ENCODE data around the gene EPSTI1.

EPSTI1 gene

DNA sequence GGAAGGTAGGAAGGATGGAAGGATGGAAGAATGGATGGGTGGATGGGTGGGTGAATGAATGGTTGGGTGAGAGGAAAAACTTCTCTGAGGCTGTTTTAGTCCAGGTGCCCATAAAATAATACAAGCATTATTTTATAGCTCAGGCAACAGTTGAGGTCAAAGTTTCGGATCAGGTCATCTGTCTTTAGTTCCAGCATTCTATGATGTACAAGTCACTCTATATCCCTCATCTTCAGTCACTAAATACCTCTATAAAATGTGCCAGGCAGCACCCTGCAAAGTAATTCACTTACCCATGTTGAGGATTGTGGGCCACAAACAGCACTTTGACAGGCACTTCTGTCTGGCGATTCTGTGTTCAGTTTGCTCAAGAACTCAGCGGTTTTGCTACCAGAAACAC lies 66.0 kb downstream of the EPSTI1 start:
- Histone ChIP-seq H3K4me3 (ENCODE audit: low read depth in 1 of 2, low read length in 2 of 2) (no peak overlapping the region), H3K79me2 (ENCODE audit: insufficient read depth, low read length) (no peaks in the 10 kb centered on the region), H3K9ac (ENCODE audit: low read depth, low read length) (no peak overlapping the region), H3K9me3 (ENCODE audit: insufficient read depth, low read length, severe bottlenecking) (no peaks in the 10 kb centered on the region), H3K27me3 (ENCODE audit: insufficient read depth, low read length, poor library complexity) (no peaks in the 10 kb centered on the region), H3K4me1 (ENCODE audit: insufficient read depth, low read length) (no peaks in the 10 kb centered on the region), H2AFZ (ENCODE audit: low read depth, low read length) (no peak overlapping the region), H3K36me3 (ENCODE audit: insufficient read depth, low read length) (peaks cover 13% of the 10 kb centered on the region; the same call in 1 of the 2 replicates), H4K20me1 (ENCODE audit: insufficient read depth, low read length) (no peaks in the 10 kb centered on the region), H3K4me2 (ENCODE audit: insufficient read depth, low read length) (no peak overlapping the region), H3K27ac (ENCODE audit: low read length) (no peak overlapping the region)
- TF ChIP-seq EZH2 (IDR thresholded peaks at IDR 0.05; ENCODE audit: borderline replicate concordance, low read depth, low read length, severe bottlenecking): no peak
- DNase-seq: no peak
- ATAC-seq (ENCODE audit: insufficient read depth, low read depth): no peak

DNA sequence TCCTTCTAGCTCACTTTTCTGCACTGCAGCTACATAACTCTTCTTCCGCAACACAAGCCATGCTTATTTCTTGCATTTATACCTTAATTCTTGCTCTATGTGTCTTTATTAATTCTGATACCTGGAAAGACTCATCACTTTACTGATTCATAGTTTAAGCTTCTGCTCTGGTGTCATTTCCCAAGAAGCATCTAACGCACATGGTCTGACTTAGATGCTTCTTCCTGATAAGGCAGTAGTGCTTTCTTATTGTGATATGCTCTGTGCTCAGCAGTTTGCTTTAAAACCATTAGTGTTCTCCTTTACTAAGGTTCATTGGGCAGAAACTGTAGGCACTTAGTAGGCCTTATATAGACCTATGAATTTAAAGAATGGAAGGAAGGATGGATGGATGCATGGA lies 66.4 kb downstream of the EPSTI1 start:
- no peak overlapping the region for H3K4me3 ChIP-seq (ENCODE audit: low read depth in 1 of 2, low read length in 2 of 2)
- peaks cover 13% of the 10 kb centered on the region; the same call in 1 of the 2 replicates for H3K36me3 ChIP-seq (ENCODE audit: insufficient read depth, low read length)
- no peak for TF ChIP-seq EZH2 (IDR thresholded peaks at IDR 0.05; ENCODE audit: borderline replicate concordance, low read depth, low read length, severe bottlenecking)
- TF ChIP-seq, protein P1, sequence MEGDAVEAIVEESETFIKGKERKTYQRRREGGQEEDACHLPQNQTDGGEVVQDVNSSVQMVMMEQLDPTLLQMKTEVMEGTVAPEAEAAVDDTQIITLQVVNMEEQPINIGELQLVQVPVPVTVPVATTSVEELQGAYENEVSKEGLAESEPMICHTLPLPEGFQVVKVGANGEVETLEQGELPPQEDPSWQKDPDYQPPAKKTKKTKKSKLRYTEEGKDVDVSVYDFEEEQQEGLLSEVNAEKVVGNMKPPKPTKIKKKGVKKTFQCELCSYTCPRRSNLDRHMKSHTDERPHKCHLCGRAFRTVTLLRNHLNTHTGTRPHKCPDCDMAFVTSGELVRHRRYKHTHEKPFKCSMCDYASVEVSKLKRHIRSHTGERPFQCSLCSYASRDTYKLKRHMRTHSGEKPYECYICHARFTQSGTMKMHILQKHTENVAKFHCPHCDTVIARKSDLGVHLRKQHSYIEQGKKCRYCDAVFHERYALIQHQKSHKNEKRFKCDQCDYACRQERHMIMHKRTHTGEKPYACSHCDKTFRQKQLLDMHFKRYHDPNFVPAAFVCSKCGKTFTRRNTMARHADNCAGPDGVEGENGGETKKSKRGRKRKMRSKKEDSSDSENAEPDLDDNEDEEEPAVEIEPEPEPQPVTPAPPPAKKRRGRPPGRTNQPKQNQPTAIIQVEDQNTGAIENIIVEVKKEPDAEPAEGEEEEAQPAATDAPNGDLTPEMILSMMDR (IDR thresholded peaks at IDR 0.05; ENCODE audit: borderline replicate concordance, extremely low read depth, low read length, poor library complexity, severe bottlenecking): no peak
- H3K9me3 ChIP-seq (ENCODE audit: insufficient read depth, low read length, severe bottlenecking): no peaks in the 10 kb centered on the region
- DNase-seq (no peak), ATAC-seq (ENCODE audit: insufficient read depth, low read depth) (no peak)
- no peak overlapping the region for H3K27ac ChIP-seq (ENCODE audit: low read length)
- no peak overlapping the region for H2AFZ ChIP-seq (ENCODE audit: low read depth, low read length)
- H3K9ac ChIP-seq (ENCODE audit: low read depth, low read length): no peak overlapping the region
- no peak overlapping the region for H3K4me2 ChIP-seq (ENCODE audit: insufficient read depth, low read length)
- H3K27me3 ChIP-seq (ENCODE audit: insufficient read depth, low read length, poor library complexity): no peaks in the 10 kb centered on the region
- no peaks in the 10 kb centered on the region for H4K20me1 ChIP-seq (ENCODE audit: insufficient read depth, low read length)
- no peaks in the 10 kb centered on the region for H3K4me1 ChIP-seq (ENCODE audit: insufficient read depth, low read length)
- no peaks in the 10 kb centered on the region for H3K79me2 ChIP-seq (ENCODE audit: insufficient read depth, low read length)

DNA sequence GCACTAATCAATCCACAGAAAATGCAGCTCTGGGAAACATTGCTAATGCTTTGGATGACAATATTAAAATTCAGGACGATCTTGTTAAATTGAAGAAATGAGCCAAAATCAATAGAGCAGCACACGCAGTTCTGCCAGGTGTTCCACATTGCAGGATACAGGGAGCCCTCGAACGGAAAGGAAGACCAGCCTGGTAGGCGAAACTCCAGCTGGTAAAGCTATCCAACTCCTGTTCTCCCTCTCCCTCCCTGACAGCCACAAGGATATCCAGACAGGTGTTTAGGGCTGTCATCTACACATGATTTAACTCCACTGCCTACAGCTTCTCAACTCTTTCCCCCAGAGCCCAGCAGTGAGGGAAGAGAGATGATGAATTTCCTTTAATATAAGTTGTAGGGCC lies 67.7 kb downstream of the EPSTI1 start:
- TF ChIP-seq, protein P1 (IDR thresholded peaks at IDR 0.05; ENCODE audit: borderline replicate concordance, extremely low read depth, low read length, poor library complexity, severe bottlenecking): no peak
- TF ChIP-seq EZH2 (IDR thresholded peaks at IDR 0.05; ENCODE audit: borderline replicate concordance, low read depth, low read length, severe bottlenecking): no peak
- H3K79me2 ChIP-seq (ENCODE audit: insufficient read depth, low read length): no peaks in the 10 kb centered on the region
- peaks cover 17% of the 10 kb centered on the region; the same call in 1 of the 2 replicates for H3K36me3 ChIP-seq (ENCODE audit: insufficient read depth, low read length)
- H2AFZ ChIP-seq (ENCODE audit: low read depth, low read length): no peak overlapping the region
- H3K27me3 ChIP-seq (ENCODE audit: insufficient read depth, low read length, poor library complexity): no peaks in the 10 kb centered on the region
- H3K4me3 ChIP-seq (ENCODE audit: low read depth in 1 of 2, low read length in 2 of 2): no peak overlapping the region
- no peak for ATAC-seq (ENCODE audit: insufficient read depth, low read depth)
- DNase-seq: no peak
- no peaks in the 10 kb centered on the region for H4K20me1 ChIP-seq (ENCODE audit: insufficient read depth, low read length)
- no peak overlapping the region for H3K4me2 ChIP-seq (ENCODE audit: insufficient read depth, low read length)
- no peak overlapping the region for H3K9ac ChIP-seq (ENCODE audit: low read depth, low read length)
- no peaks in the 10 kb centered on the region for H3K4me1 ChIP-seq (ENCODE audit: insufficient read depth, low read length)
- no peaks in the 10 kb centered on the region for H3K9me3 ChIP-seq (ENCODE audit: insufficient read depth, low read length, severe bottlenecking)
- H3K27ac ChIP-seq (ENCODE audit: low read length): no peak overlapping the region

DNA sequence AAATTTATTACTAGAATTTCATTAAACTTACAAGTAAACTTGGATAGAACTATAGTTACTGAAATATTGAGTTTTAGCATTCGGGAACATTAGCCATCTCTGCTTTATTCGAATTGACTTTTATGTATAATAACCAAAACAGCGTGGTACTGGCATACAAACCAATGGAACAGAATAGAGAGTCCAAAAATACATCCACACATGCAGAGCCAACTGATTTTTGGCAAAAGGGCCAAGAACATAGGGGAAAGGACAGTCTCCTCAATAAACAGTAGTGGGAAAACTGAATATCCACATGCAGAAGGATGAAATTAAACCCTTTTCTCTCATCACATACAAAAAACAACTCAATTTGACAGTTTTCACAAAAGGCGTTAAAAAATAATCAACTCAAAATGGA lies 84.3 kb downstream of the EPSTI1 start:
- no peak for TF ChIP-seq EZH2 (IDR thresholded peaks at IDR 0.05; ENCODE audit: borderline replicate concordance, low read depth, low read length, severe bottlenecking)
- TF ChIP-seq, protein P1 (IDR thresholded peaks at IDR 0.05; ENCODE audit: borderline replicate concordance, extremely low read depth, low read length, poor library complexity, severe bottlenecking): no peak
- no peaks in the 10 kb centered on the region for H3K4me1 ChIP-seq (ENCODE audit: insufficient read depth, low read length)
- no peaks in the 10 kb centered on the region for H3K79me2 ChIP-seq (ENCODE audit: insufficient read depth, low read length)
- H2AFZ ChIP-seq (ENCODE audit: low read depth, low read length): no peak overlapping the region
- peaks cover 5% of the 10 kb centered on the region; the same call in 1 of the 2 replicates for H3K36me3 ChIP-seq (ENCODE audit: insufficient read depth, low read length)
- H3K27ac ChIP-seq (ENCODE audit: low read length): no peak overlapping the region
- no peaks in the 10 kb centered on the region for H4K20me1 ChIP-seq (ENCODE audit: insufficient read depth, low read length)
- no peak for ATAC-seq (ENCODE audit: insufficient read depth, low read depth)
- no peaks in the 10 kb centered on the region for H3K27me3 ChIP-seq (ENCODE audit: insufficient read depth, low read length, poor library complexity)
- H3K4me2 ChIP-seq (ENCODE audit: insufficient read depth, low read length): no peak overlapping the region
- H3K4me3 ChIP-seq (ENCODE audit: low read depth in 1 of 2, low read length in 2 of 2): no peak overlapping the region
- no peak for DNase-seq
- no peak overlapping the region for H3K9ac ChIP-seq (ENCODE audit: low read depth, low read length)
- H3K9me3 ChIP-seq (ENCODE audit: insufficient read depth, low read length, severe bottlenecking): no peaks in the 10 kb centered on the region
